Aorta (tissue), 5 donors: ENCODE measurements around the gene TRABD2B. TPM values are rescaled to one million over a fixed set of nuclear protein-coding genes. Genes with fewer than 3 reads are reported as not detected.
A peak's percentile ranks its signal among the peaks of the same experiment; 100 is the strongest.

Experiments used
- ATAC-seq: fragments of 200-7000 bp; cut with Tn5 transposase; one replicate; pipeline ENCODE4 v1.9.1; 2022; ENCODE audit warnings: moderate library complexity; ENCODE audit not compliant: low FRiP score
- DNase-seq, 2 donors: peaks; one replicate each; pipeline ENCODE4 v3.0.0-alpha.2; 2020
- H3K27ac ChIP-seq, 2 donors: one replicate each; pipeline ENCODE4 v1.5.1; 2013; ENCODE audit warnings: low read length in 2 of 2, mild to moderate bottlenecking in 2 of 2, moderate library complexity in 2 of 2, control low read depth in 1 of 2, inconsistent platforms in 1 of 2, low read depth in 1 of 2
- H3K27me3 ChIP-seq, 2 donors: one replicate each; pipeline ENCODE4 v1.6.1; 2013; ENCODE audit warnings: control low read depth in 1 of 2, low read length in 1 of 2, mild to moderate bottlenecking in 1 of 2, moderate library complexity in 1 of 2; ENCODE audit not compliant: insufficient read depth in 2 of 2, control insufficient read depth in 1 of 2
- H3K36me3 ChIP-seq, 2 donors: one replicate each; pipeline ENCODE4 v1.6.1; 2013; ENCODE audit warnings: control low read depth in 1 of 2, low read length in 1 of 2, mild to moderate bottlenecking in 1 of 2; ENCODE audit not compliant: insufficient read depth in 2 of 2, control insufficient read depth in 1 of 2
- H3K4me1 ChIP-seq, 2 donors: one replicate each; pipeline ENCODE4 v1.6.1; 2013; ENCODE audit warnings: low read length in 2 of 2, control low read depth in 1 of 2, mild to moderate bottlenecking in 1 of 2, moderate library complexity in 1 of 2; ENCODE audit not compliant: insufficient read depth in 2 of 2, control insufficient read depth in 1 of 2
- H3K4me3 ChIP-seq, 2 donors: one replicate each; pipeline ENCODE4 v1.5.1; 2013; ENCODE audit warnings: low read length in 2 of 2, control low read depth in 1 of 2, mild to moderate bottlenecking in 1 of 2
- H3K9me3 ChIP-seq: one replicate; pipeline ENCODE4 v1.6.1; 2013; ENCODE audit warnings: mild to moderate bottlenecking, low read length; ENCODE audit not compliant: control insufficient read depth
- WGBS, 2 donors: extraction: QIAGEN DNeasy Blood & Tissue Kit; methylation state at CpG; one replicate each; pipeline ENCODE4 v1.1.7; 2013; 5-methylcytosine and 5-hydroxymethylcytosine counted together
- intact Hi-C, 2 donors: fragments of 100-400 bp; cut with DNase I; formaldehyde crosslinking; loops; one replicate each; pipeline versions ENCODE4 v1.14.2 to v1.15.0; 2022
- polyA plus RNA-seq, 2 donors: library from polyadenylated mRNA; stranded (reverse); fragments of 200-250 nt; gene quantifications; one replicate each; pipeline ENCODE4 v1.2.3, GENCODE V29; 2013
- total RNA-seq, 2 donors: library from RNA; stranded (reverse); fragmentation: NEBNext Ultra II Directional; extraction: Animal tissue kit (Norgen Biotek cat#: 25700); gene quantifications; one replicate each; pipeline ENCODE4 v1.2.1, GENCODE V29; 2021
- donor health status: healthy with polysubstance abuse.
- donor health status: Bipolar disorder and iron deficiency.
- donor health status: DM: no; HTN: no; CAD: no.
- donor health status: DM: no; HTN: no; CAD: no.
- donor health status: DM: yes; HTN: yes; CAD: no.

The TRABD2B gene
- total and polyA plus RNA-seq, 4 donors: 6.0 to 13.3 (median 8.5) TPM

DNA sequence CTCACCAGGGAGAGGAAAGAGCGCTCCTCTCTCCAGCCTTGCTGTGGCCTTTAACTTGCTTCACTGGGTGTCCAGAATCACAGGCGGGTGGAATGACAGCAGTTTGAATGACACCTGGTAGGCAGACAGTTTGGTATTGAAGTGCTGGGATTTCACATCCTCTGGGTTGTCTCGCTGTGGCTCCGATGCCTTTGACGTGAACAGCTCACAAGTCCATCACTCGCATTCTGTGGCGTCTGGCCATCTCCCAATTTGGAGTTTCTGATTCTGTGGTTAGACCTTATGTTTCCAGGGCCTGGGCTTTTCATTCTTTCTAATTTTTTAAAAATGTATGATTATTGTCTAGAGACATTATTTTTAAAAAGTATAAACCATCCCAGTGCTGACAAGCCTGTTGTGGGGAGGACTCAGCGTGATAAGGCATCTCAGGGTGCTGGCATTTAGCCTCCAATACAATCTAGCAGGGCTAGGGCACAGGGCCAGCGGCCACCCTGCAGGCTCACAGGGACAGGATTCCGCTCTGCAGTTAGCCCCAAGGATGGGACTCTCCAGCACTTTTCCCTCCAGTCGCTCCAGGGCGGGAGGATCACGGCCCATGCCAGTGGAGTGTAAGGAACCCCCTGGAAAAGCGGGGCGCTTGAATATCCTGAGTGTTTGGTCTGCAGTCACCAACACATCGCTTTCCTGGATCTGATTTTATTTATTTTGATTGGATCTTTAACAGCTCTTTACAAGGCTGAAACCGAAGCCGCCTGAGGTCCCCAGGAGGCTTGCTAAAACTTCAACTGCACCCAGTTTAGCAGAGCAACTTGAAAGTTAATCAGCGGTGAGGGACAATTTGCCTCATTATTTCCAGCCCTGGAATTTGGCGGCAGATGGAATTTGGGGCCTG lies 178.3 kb downstream of the TRABD2B start:
- Histone ChIP-seq H3K4me3 (no peak overlapping the region), H3K4me1 (no peaks in the 10 kb centered on the region), H3K27me3 (no peaks in the 10 kb centered on the region), H3K9me3 (no peaks in the 10 kb centered on the region), H3K36me3 (no peaks in the 10 kb centered on the region), H3K27ac (no peak overlapping the region)
- intact Hi-C loops: no loop called here
- ATAC-seq (no peak), DNase-seq (peak in 1 of 2 donors; percentile 75)
- 29 to 34% methylated on average over 20 of the region's 20 CpGs for WGBS, 2 donors

DNA sequence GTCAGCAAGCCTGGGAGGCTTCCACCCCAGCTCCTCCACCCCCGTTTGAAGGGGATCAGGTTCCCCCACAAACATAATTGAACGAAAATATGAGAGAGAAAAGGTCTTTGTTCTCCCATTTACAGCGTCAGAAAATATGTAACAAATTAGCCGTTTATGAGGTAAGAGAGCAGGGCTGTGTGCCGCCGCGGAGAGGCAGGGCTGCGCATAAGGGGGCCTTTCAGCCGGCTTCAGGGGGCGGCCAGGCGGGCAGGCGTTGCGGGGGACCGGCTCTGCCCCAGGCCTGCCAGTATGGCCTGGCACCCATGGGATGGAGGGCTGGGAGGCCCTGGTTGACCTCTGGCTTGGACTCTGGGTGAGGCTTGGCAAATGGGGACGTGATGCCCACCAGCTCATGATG lies 179.3 kb downstream of the TRABD2B start:
- H3K4me1 ChIP-seq: no peaks in the 10 kb centered on the region
- no peaks in the 10 kb centered on the region for H3K9me3 ChIP-seq
- 97% methylated on average over 15 of the region's 15 CpGs for WGBS, 2 donors
- no peak overlapping the region for H3K4me3 ChIP-seq
- H3K27ac ChIP-seq: no peak overlapping the region
- ATAC-seq (no peak), DNase-seq (peak in 1 of 2 donors; percentile 47)
- intact Hi-C loops: no loop called here
- no peaks in the 10 kb centered on the region for H3K36me3 ChIP-seq
- H3K27me3 ChIP-seq: no peaks in the 10 kb centered on the region

DNA sequence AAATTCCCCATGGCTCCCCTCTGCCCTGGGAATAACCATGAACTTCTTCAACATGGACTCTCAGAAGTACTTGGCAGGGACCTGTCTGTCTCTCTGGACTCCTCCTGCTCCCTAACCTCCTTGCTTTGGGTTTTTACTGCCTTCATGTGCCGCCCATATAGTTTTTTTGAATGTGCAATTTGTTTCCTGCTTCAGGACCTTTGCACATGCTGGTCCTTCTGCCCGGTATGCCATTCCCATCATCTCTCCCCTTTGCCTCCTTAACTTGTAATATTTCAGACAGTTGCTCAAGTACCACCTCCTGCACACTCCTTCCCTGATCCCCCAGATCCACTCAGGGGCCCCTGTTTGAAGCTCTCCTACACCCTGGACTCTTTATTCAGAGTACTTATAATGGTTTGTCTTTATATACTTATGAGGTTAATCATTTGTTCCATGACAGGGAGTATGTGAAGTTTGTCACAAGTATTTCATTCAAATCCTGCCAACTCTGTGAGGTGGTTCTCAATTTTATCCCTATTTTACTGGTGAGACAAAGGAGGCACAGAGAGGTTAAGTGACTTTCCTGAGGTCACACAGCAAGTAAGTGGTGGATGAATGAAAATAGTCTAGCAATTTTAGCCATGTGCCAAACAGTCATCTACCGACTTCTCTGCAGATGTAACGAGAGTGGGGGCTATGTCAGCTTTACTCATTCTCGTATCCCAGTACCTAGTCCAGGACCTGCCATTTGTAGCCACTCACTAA lies 180.7 kb downstream of the TRABD2B start:
- Histone ChIP-seq H3K4me1 (no peaks in the 10 kb centered on the region), H3K36me3 (no peaks in the 10 kb centered on the region), H3K27me3 (no peaks in the 10 kb centered on the region), H3K27ac (no peak overlapping the region), H3K9me3 (no peaks in the 10 kb centered on the region), H3K4me3 (no peak overlapping the region)
- ATAC-seq (no peak), DNase-seq (no peak)
- intact Hi-C loops: no loop called here
- 93 to 97% methylated on average over 5 of the region's 5 CpGs for WGBS, 2 donors

DNA sequence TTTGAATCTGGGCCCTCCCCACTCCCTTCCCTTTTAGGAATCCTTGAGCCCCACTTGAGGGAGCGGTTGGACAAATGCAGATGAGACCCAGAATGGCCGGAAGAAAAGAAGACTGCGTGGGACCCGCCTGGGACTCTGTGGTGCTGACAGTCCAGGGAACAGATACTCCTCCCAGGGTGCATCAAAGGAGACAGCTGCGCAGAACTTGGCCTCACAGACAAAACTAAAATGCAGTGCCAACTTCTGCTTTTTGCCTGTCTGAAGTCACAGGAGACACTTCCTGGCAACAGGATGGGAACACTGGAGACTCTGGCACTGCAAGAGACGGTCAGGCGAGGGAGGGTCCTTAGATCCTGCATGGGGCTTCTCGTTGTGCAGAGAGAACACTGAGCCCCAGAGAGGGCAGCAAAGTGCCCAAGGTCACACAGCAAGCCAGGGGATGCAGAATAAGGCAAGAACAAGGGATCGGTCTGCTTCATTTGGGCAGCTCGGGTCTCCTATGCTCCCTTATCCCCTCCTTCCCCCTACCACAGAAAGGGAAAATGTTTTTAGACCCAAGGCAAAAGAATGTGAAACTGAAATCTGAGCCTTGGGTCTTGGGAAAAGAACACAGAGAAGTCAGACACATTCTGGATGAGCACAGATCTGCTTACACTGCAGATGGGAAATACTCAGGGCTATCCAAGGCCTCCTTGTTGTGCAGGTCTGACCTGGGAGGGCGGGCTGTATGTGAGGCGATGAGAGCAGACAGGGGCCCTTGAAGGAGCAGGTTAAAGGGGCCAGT lies 182.4 kb downstream of the TRABD2B start:
- no peaks in the 10 kb centered on the region for H3K27me3 ChIP-seq
- intact Hi-C loops: no loop called here
- H3K4me3 ChIP-seq: no peak overlapping the region
- H3K27ac ChIP-seq: no peak overlapping the region
- H3K36me3 ChIP-seq: no peaks in the 10 kb centered on the region
- DNase-seq: peak in 1 of 2 donors; percentile 34
- no peaks in the 10 kb centered on the region for H3K9me3 ChIP-seq
- no peaks in the 10 kb centered on the region for H3K4me1 ChIP-seq
- 82% methylated on average over 12 of the region's 12 CpGs for whole genome bisulfite sequencing, 2 donors
- ATAC-seq: no peak

DNA sequence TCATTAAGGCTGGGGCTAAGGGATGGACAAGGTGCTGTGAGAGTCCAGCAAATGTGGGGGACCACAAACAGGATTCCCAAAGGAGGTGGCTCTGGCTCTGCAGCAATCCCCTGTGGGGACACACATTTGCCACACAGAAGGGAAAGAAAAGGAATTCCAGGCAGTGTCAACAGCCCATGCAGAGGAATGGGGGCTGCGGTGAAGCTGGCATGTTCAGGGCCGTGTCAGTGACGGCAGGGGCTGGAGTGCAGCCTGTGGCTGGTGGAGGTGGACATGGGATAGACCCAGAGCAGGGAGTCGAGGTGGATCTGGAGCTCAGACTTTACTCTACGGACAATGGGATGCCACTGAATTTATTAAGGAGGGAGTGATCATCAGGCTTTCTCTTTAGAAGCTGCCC lies 183.2 kb downstream of the TRABD2B start:
- intact Hi-C loops: no loop called here
- 72 to 82% methylated on average over 5 of the region's 5 CpGs for WGBS, 2 donors

DNA sequence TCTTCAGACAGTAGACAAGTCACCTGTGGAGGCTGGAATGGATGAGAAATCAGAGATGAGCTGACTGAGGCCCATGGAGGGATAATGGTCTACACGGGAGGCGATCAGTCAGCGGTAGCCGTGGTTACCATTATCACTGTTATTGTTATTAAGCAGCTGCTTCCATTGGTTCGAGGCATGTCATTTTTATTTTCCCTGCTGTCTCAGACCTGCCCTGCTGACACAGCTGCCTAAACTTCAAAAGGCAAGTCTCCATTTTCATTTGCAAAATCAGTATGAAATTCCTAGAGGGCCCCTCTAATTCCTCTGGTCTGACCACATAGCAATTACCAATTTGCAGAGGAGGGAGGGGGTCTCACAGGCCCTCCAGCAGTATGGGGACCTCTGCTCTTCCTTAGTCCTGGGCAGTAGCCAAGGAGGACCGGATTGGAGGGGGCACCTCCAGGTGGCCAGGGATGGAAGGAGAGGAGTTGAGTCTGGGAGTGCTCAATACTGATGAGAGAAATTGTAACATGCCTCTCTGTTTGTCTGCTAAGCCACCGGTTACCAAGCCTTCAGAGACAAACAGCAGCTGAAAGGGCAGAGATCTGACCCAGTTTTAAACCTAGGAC lies 184.2 kb downstream of the TRABD2B start:
- Histone ChIP-seq H3K9me3 (no peaks in the 10 kb centered on the region), H3K27me3 (no peaks in the 10 kb centered on the region), H3K27ac (no peak overlapping the region), H3K36me3 (no peaks in the 10 kb centered on the region), H3K4me1 (no peaks in the 10 kb centered on the region), H3K4me3 (no peak overlapping the region)
- DNase-seq (peak in 1 of 2 donors; percentile 30), ATAC-seq (no peak)
- WGBS, 2 donors: 88 to 89% methylated on average over 7 of the region's 7 CpGs
- intact Hi-C loops: no loop called here

More for the DNA sequence above, 183.2 kb downstream of the TRABD2B start:
- H3K9me3 ChIP-seq: no peaks in the 10 kb centered on the region
- H3K4me3 ChIP-seq: no peak overlapping the region
- ATAC-seq: no peak
- no peaks in the 10 kb centered on the region for H3K36me3 ChIP-seq
- DNase-seq: peak in 1 of 2 donors; percentile 43
- H3K27me3 ChIP-seq: no peaks in the 10 kb centered on the region
- no peak overlapping the region for H3K27ac ChIP-seq
- no peaks in the 10 kb centered on the region for H3K4me1 ChIP-seq

DNA sequence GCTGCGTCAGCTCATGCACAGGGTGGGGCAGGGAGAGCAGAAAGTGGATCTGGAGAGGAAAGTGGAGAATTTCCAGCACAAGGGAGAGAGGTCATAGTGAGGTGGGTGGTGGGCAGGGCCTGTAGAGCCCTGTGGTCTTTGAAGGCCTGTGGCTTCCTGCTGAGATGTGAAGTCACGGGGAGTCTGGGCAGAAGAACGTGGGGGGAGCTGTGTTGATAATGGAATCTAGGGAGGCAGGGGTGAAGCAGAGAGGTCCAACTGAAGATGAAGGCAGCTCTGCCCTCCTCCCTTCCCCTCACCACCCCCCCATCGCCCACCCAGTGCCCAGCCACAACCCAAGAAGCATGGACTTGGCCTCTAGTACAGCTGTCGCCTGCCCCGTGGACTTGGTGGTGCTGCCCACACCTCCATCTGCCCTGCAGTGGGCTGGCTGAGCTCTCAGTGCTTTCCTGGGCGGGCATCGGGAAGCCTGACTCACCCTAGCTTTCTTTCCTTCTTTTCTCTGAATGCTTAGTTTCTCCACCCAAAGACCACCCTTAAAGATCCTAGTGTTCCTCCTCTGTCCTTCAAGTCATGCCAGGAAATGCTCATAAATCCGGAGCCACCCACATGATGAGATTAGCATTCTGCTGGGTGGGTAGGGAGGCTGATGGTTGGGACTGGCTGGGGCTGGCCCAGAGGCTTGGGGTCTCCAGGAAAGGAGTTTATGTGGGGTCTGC lies 186.1 kb downstream of the TRABD2B start:
- no peaks in the 10 kb centered on the region for H3K27me3 ChIP-seq
- 89 to 90% methylated on average over 8 to 9 of the region's 9 CpGs for WGBS, 2 donors
- no peaks in the 10 kb centered on the region for H3K36me3 ChIP-seq
- intact Hi-C loops: no loop called here
- no peaks in the 10 kb centered on the region for H3K4me1 ChIP-seq
- no peak overlapping the region for H3K27ac ChIP-seq
- ATAC-seq (no peak), DNase-seq (peak in 1 of 2 donors; percentile 55)
- no peaks in the 10 kb centered on the region for H3K9me3 ChIP-seq
- no peak overlapping the region for H3K4me3 ChIP-seq
